NCI-H1930 (cell line): ENCODE data around the gene PDE7B.
"Not testable (repeated sequence)": the region's sequence is repeated elsewhere in the genome, so short reads cannot be mapped to it uniquely, and the experiment has no call there.

Experiments used
- DNase-seq, 2 experiments: peaks; one replicate each; lab custom pipeline; 2025; lab: John Stamatoyannopoulos, UW

PDE7B gene

GRCh38 chr6:135850882-135851281, 619 bp upstream of the PDE7B start:
- DNase-seq: no peak

- no peak for DNase-seq
Observed at GRCh38 chr6:135852746-135853145, 1.2 kb downstream of the PDE7B start.

- DNase-seq: no peak
Observed at GRCh38 chr6:135853227-135853626, 1.7 kb downstream of the PDE7B start.

- DNase-seq: no peak
Observed at GRCh38 chr6:135853986-135854385, 2.5 kb downstream of the PDE7B start.

GRCh38 chr6:135854799-135855198, 3.3 kb downstream of the PDE7B start:
- DNase-seq: no peak

- no peak for DNase-seq
Observed at GRCh38 chr6:135858931-135859330, 7.4 kb downstream of the PDE7B start.

- DNase-seq: no peak
Observed at GRCh38 chr6:135860361-135860760, 8.9 kb downstream of the PDE7B start.

GRCh38 chr6:135861189-135861588, 9.7 kb downstream of the PDE7B start:
- DNase-seq: no peak

- not testable (repeated sequence) for DNase-seq
Observed at GRCh38 chr6:135864929-135865328, 13.4 kb downstream of the PDE7B start.

- no peak for DNase-seq
Observed at GRCh38 chr6:135866445-135867123, 15.1 kb downstream of the PDE7B start.

GRCh38 chr6:135867332-135867731, 15.8 kb downstream of the PDE7B start:
- no peak for DNase-seq

GRCh38 chr6:135869857-135870256, 18.4 kb downstream of the PDE7B start:
- no peak for DNase-seq

- no peak for DNase-seq
Observed at GRCh38 chr6:135870722-135871121, 19.2 kb downstream of the PDE7B start.

- DNase-seq: no peak
Observed at GRCh38 chr6:135871296-135871695, 19.8 kb downstream of the PDE7B start.

GRCh38 chr6:135871878-135872277, 20.4 kb downstream of the PDE7B start:
- no peak for DNase-seq

GRCh38 chr6:135875446-135875845, 23.9 kb downstream of the PDE7B start:
- no peak for DNase-seq

GRCh38 chr6:135876058-135876457, 24.6 kb downstream of the PDE7B start:
- no peak for DNase-seq

- DNase-seq: no peak
Observed at GRCh38 chr6:135877666-135878065, 26.2 kb downstream of the PDE7B start.

- no peak for DNase-seq
Observed at GRCh38 chr6:135880066-135880972, 28.8 kb downstream of the PDE7B start.

- DNase-seq: no peak
Observed at GRCh38 chr6:135883045-135883444, 31.5 kb downstream of the PDE7B start.

- no peak for DNase-seq
Observed at GRCh38 chr6:135883536-135883935, 32.0 kb downstream of the PDE7B start.

- no peak for DNase-seq
Observed at GRCh38 chr6:135884136-135884535, 32.6 kb downstream of the PDE7B start.

- DNase-seq: peak in 1 of 2 experiments; percentile 60
Observed at GRCh38 chr6:135887069-135887468, 35.6 kb downstream of the PDE7B start.
